ENCODE data around the gene TRIM31.

Gene TRIM31, protein sequence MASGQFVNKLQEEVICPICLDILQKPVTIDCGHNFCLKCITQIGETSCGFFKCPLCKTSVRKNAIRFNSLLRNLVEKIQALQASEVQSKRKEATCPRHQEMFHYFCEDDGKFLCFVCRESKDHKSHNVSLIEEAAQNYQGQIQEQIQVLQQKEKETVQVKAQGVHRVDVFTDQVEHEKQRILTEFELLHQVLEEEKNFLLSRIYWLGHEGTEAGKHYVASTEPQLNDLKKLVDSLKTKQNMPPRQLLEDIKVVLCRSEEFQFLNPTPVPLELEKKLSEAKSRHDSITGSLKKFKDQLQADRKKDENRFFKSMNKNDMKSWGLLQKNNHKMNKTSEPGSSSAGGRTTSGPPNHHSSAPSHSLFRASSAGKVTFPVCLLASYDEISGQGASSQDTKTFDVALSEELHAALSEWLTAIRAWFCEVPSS

DNA sequence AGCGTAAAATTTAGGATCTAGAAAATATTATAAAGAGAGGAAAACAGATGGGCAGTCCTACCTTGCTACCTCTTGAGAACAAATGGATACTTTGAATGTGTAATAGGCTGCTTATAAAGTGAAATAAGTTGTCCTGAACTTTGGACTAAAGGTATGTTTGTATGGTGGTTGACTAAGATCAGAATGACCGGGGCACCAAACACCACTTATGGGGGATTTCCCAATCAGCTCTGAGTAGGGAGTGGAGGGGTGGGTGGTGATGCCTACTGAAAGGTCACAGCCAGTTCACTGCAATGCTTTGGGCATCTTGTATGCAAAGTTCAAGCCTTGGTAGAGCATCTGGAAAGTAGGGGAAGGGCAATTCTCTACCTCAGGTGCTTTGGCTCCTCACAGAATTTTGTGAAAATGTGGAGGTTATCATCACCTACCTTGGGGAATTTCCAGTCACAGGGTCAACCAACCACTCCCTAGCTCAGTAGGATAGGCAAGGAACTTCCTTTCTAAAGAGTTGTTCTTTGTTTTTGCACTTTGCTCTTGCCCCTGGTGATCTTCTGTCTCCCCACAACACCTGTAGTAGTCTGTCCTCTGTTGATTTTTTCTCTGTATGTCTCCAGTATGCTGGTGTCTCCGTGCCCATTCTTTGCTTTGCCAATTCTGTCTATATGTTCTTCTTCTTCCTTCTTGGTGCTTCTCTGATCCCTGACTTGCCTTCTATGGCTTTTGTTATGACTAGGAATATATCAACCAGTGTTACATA lies at the start of gene TRIM31:
Gene TRIM31, minus strand, starts transcription at position 88 of the 757 bp plus-strand sequence. CDS start 285 bp downstream, outside the sequence.
- no peak for DNase-seq

DNA sequence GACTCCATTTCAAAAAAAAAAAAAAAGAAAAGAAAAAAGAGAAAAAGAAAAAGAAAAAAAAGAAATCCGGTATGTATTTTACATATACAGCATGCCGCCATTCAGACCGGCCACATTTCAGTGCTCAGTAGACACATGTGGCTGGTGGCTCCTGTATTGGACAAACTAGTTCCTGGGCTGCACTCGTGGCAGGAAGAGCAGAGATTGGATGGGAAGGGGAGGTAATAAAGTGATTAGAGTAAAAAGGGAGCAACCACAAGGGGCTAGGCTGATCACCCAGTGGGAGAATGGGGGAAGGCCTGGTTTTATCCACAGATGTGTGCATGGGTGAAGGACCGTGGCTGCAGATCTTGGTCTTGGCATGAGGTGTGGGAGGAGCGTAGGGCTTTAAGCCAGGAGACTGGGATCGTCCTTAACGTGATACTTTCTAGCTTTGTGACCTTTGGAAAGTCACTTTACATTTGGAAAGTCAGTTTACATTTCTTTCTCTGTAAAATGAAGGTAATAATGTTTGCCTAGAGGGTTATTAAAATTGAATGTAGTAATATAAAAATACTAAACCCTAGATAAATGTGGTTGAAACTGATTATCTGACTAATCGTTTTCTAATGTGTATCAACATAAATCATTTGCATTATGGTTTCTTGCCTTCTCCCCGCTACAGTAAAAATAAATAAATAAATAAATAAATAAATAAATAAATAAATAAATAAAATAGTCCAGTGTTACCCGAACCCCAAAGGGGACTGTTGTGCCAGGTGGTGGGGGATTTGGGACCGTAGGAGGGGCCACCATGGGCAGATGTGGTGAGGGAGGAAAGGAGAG lies 49.6 kb upstream of the TRIM31 start:
- no peak for DNase-seq

DNA sequence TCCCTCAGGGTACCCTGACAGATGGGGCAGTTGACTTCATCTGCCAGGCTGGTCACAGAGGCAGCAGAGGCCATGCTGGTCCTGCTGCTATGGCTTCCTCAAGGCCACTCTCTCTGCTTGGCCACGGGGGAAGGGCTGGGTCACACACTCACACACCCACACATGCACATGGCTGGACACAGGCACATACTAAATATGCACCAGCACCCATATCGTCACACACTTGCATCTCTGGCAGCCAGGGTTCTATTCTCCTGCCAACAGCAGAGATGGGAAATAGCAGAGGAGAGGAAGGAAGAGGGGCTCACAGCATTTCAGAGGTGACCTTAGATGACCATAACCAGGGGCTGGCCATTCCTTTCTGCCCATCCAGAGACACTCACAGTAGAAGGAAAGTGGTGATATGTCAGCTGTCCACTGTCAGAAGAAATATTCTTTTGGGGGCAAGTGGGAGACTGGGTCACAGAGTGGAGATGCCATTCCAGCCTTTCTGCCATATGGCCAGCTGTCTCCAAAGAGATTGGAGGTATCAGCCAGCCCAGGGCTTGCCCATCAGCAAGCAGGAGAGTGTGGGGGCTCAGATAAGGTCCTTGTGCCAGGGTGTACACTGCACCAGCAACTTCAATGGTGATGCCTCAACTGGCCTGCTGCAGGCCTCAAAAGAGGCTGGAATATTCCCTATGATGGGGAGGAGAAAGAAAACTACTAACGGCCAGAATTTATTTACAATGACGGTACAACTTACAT lies 48.1 kb upstream of the TRIM31 start, which contains the start of gene TRIM10:
Gene TRIM10, minus strand, starts transcription at position 427 of the 747 bp plus-strand sequence. Its CDS starts 353 bp downstream, at position 74.
- no peak for DNase-seq

DNA sequence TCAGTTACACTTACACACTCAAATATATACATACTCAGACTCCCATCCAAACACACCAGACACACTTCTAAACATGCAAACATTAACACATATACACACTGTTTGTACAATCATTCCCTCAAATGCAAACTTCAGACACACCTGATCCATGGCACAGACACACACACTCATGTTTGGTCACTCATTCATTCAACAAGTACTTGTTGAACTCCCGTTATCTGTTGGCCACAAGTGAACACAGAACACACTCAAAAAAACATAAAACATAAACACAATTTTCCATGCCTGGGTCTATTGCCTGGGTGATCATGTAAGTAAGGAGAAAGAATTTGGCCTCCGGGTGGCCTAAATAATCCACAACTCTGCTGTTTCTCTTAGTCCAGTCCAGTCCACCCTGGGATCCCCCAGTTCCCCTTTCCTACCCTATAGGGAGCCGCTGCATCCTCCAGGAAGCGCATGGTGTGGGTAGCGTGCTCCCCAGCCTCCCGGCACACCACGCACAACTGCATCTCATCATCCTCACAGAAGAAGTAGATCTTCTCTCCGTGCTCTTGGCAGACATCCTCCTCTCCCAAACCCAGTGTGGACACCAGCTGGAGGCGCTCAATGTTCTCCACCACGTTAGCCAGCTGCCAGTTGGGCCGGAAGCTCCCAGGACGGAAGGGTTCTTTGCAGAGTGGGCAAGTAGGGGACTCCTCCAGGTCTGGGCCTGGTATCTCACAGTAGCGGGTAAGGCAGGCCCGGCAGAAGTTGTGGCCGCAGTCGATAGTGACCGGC lies 47.3 kb upstream of the TRIM31 start:
- DNase-seq, result no peak

DNA sequence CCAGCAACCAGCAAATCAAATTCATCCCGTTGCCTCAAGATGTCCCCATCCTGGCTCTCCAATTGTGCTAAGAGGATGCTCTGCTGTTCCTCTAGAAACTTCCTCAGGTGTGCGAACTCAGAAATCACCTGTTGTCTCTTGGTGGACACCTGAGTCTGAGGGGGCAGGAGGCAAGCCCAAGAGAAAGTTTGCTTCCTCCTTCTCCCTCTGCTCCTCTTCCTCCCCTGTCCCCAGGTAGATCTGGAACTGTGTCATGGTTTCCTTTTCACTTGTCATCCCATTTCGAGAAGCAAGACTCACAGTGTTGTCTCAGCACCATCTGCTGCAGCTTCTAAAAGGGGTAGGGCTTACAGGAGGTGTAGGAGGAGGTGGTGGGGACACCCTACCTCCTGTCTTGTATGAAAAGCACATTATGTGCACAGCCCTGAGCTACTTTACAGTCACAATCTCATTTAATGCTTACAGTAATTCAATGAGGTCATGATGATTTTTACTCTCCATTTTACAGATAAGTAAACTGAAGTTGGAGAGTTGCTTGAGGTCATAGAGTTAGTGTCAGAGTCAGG lies 45.7 kb upstream of the TRIM31 start:
- no peak for DNase-seq

DNA sequence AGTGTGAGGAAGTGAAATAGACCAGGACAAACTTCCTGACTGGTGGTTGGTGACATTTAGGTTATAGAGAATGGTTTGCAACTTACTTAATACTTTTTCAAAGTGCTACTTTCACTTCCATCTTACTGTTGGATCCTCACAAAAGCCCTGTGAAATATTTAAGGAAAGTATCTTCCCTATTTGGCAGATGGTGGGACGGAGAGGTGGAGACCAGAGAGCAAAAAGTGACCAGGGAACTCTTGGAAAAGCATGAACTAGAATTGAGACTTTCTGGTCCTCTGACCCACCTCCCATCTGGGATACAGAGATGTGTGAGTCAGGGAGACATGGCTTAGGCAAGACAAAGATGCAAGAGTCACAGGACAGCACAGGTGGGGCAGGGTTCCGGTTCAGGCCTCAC lies 45.1 kb upstream of the TRIM31 start:
- no peak for DNase-seq

DNA sequence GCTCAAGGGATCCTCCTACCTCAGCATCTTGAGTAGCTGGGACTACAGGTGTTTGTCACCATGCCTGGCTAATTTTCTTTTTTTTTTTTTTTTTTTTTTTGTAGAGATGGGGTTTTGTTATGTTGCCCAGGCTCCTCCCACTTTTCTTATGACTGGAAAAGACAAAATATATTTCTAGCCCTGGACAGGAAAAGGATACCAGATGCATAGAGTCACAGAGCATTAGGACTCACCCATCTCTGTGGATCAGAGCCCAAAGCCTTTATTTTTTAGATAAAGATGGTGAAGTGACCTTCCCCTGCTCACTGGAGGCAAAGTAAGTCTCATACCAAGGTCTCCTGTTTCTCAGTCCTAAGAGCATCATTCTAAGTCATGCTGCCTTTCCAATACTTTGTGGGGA lies 44.7 kb upstream of the TRIM31 start:
- no peak for DNase-seq

DNA sequence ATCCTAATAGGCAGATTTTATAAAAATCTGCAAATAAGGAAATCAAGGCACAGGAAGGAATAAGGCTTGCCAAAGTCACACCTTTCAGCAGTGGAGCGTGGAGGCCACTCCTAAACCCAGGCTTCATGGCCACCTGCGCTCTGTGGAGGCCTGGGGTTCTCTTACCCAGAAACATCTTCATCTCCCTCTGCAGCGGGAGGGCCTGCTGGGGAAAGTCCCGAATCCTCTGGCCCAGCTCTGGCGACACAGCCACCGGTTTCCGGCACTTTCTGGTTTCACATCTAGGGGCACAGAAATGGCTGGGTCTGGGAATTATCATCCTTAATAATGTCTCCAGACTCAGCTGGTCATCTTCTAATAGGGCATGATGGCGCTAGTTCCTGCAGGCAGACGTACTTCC lies 43.9 kb upstream of the TRIM31 start:
- DNase-seq, result no peak

DNA sequence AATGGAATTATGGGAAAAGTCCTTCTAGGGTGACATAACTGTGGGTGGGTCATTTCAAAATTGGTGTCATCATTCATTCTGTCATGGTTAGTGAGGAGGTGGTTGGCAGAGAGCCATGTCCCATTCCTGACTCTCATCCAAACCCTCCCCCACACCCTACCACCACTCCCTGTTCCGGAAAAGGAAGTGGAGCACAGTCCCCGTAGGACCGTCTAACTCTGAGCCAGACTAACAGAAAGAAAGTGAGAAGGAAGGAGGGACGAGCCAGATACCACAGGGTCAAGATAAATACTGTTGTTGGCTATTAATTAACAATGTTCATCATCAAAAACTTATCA lies 43.3 kb upstream of the TRIM31 start:
- no peak for DNase-seq

DNA sequence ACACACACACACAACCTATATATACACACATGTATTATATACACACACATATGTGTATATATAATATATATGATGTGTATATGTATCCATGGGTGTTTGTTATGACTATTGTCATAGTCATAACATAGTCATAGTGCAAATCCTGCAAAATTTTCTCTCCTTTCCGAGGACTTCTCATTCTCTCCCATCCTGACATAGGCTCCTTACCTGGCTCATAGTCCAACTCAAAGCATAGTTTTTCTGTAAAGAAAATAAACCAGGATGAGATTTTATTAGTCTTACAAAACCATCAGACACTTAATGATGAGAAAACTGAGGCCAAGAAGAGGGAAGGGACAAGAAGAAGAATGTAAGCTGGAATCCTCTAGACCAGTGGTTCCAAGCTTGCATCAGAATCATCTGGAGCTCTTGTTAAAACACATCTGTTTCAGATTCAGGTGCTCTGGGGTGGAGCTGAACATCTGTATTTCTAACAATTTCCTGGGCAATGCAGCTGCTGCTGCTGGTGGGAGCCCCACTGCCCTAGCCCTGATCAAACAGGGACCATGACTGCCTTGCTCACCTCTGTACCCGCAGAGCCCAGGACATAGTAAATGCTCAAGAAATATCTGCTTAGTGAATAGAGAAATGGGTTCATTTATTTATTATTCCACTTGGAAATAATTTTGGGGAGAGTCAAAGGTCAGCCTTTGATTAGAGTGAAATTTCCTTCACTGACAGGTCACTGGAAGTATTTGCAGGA lies 42.8 kb upstream of the TRIM31 start:
- DNase-seq, result no peak

DNA sequence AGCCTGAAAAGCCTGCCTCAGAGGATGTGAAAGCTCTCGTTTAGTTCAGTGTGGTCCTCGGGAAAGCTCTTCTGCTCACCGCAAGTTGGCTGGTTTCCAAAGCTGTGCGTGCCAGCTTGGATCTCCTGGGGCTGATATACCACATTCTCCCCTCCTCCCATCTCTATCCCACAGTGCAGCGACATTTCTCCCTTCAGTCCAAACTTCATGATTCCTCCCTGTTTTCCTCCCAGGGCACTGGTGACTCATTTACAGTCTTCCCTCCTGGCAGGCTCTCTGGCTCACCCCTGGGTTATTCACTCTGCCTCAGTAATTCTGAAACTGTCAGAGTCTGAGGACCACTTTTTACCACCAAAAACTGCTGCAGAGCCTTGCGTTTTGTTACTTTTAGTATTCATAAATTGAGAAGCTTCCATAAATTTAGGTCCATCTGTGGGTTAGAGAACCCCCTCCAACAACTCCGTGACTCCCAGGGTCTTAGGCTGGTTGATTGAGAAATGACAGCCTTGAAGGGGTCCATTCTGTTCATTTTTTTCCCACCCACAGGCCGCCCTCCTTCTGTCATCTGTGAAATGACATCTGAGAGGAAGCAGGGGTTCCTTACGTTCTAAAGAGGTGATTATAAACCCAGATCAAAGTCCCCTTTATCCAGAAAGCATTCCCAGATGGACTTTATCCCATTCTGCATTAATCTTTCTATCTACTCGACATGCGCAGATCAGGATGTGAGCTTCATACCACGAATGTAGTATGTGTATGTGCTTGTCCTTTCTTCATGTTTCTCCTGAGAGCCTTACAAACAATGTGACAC lies 42.0 kb upstream of the TRIM31 start:
- DNase-seq, result no peak

DNA sequence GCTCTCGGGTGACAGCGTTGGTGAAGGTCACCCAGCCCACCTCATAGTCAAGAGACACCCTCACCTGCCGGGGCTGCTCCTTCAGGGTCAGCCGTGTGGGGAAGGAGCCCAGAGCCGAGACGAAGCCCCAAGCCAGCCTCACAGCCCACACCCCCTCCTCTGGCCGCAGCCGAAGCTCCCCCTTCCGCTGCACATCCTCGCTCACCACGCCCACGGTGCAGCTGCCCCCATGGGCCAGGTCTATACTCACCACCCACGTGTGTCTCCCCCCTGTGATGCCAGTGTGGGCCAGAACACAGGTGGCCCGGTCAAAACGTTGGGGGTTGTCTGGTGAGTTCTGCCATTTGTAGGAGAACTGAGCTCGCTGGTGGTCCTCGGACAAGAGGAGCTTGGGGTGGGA lies 41.2 kb upstream of the TRIM31 start:
- no peak for DNase-seq

DNA sequence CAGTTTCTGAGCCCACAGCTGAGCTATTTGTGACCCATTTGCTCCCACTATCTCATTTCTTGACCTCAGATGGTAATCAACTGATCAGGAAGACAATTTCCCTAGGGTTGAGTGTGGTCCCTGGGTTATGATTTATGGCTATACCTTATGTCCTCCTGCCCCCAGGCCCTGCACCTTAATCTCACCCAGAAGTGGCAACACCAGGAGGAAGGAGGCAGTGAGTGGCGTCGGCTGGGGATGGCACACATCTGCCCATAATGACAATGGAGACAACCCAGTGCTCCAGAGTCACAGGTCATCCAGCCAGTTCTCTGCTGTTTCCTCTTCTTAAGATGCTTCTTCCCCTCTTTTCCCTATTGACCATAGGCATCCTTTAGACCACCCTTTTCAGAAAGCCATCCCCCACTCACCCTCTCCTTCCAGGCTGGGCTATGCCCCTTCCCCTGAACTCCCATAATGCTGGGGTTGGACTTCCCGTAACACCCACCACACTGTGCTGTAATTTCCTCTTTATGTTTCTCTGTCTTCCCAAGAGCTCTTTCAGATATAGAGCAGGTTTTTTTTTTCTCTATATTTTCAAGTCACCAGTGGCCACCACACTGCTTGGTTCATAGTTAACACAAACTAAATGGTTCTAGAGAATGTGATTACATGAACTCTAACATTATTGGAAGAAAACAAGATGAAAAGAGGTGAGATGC lies 40.2 kb upstream of the TRIM31 start:
- no peak for DNase-seq

DNA sequence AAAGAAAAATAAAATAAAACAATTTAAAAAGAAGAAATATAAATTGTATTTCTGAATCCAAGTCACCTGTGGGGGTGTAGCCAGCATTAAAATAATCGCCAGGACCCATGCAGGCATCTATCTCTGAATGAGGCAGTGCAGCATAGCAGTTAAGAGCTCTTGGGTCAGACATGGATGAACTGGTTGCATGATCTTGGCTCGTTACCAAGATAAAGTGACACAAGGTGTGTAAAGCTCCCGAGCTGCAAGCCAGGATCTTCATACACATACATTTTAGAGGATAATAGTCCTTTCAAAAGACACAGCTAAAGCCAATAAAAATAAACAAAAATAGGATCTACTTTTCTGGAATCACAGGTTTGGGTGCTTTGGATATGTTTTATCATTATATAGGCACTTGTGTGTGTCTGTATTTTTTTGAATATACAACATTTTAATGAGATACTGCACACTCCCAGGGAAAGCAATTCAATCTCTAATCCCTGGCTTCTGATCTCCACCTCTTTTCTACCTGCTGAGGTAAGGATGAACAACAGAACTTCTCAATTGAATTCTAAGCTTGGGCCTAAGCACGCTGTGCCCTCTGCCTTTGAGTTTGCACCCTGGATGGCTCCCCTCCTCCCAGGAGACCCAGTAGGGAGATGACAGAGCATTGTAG lies 39.3 kb upstream of the TRIM31 start:
- no peak for DNase-seq

DNA sequence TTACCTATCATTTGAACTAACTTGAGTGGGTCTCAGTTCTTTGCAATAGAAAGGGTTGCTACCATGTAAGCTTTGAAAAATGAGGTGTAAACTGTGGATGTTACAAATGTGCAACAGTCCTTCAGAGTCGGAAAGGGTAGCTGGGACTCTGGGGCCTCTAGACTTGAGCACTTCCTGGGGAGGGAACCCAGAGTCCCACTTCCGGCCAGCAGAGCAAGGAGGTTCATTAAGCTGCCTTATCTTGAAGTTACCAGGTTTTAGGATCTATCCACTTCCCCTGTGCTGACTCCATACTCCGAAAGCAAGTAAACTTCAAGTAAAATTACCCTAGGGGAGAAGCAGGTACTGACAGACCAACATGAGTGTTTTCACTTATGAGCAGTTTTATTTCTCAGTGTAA lies 38.7 kb upstream of the TRIM31 start:
- DNase-seq, result no peak

DNA sequence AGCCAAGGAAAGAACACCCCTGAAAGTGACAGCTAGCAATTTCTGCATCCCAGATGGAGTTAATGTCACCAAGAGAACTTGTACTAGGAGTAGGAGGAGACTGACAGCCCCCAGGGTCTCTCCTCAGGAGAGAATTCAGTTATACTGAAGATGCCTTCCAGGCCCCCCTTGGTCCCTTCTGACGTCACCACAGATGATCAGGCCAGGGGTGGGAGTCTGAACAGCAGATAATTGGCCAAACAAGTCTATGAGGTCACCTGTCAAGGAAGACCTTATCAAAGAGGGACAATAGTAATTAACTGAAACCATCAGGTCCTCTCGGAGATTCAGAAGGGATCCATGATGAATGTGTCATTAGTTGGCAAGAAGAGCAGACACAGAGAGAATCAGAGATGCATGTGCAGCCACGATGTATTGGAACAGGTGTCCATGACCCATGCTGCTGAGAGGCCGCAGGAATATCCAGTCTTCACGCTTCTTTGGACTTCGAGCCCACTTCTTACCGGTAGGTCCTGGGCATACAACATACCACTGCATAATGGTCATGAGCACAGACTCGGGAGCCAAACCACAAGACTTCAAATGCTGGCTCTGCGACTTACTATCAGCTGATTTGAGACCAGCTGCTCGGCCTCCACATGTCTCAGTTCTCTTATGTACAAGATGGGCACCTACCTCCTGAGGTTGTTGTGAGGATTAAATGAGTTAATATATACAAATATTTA lies 37.9 kb upstream of the TRIM31 start:
- DNase-seq, result no peak

DNA sequence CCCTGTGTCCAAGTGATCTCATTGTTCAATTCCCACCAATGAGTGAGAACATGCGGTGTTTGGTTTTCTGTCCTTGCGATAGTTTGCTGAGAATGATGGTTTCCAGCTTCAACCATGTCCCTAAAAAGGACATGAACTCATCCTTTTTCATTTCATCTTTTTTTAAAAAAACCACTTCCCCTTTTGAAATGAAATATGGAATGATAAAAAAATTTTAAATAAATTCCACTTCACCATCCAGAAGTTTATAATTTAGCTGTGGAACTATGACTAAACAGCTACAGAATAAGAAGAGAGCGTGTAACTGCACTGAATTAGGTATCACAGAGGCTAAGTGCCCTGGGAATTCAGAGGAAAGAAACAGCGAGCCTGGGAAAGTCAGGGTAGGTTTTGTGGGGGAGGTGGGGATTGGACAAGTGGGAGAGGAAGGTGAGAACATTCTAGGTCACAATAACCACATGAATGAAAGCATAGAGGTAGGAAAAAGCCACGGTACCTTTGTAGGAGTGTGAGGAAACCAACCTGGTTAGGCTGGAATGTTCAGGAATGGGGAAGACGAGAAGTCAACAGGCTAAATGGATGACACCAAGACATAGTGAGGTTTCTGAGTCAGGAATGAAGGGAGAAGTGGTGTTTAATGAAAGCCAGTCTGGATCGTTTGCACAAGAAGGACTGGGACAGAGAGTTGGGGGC lies 37.1 kb upstream of the TRIM31 start:
- DNase-seq, result no peak
